Activated T-helper 1 cell treated with anti-CD3 and anti-CD28 coated beads, Interleukin-2, amount 50 U/mL, for 16 hours (primary cell): ENCODE results near the gene FAM78B.

Experiments
- DNase-seq, 2 donors: peaks; one replicate each; pipeline ENCODE4 v3.0.0-alpha.2; 2020; ENCODE audit warnings: low read depth in 1 of 2, low spot score in 1 of 2

Gene FAM78B, protein sequence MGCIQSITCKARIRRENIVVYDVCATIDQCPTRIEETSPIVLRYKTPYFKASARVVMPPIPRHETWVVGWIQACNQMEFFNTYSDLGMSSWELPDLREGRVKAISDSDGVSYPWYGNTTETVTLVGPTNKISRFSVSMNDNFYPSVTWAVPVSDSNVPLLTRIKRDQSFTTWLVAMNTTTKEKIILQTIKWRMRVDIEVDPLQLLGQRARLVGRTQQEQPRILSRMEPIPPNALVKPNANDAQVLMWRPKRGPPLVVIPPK

DNA sequence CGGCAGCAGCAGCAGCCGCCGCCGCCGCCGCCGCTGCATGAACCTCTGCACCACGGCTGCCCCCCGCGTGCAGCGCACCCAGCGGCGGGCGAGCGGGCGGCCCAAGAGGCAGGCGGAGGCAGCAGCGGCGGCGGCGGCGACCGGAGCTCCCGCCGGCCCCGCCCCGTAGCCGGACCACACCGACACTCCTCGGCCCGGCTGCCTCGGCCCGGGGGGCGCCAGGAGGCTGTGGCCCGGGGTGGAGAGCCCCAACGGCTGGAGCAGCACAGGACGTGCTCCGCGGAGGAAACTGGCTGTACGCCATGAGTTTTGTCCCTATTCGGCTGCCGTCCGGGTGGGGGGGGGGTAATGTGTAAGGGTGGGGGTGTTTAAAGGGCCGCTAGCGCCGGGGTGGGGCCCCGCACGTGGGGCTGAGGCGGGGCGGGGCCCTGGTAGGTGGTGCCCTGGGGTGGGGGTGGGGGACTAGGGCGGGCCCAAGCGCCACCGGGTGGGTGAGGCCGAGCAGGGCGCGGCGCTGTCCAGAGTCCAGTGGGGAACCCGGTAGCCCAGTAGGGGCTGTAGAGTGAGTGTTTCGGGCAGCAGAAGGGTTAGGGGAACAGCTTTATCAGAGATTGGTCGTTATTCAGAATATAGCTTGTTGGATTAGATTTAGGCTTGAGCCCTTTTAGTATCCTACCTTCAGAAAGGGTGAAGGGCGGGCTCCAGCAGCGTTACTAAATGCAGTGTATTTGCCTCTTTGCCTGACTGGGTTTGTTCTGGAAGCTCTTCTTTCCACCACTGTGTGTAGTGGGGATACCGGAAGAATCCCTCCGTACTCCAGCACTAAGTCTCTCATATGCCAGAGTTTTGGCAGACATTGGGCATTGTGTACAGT lies at the start of gene FAM78B:
TSS of gene FAM78B (minus strand) at position 304 of the 874 bp plus-strand sequence. CDS start 753 bp downstream, outside the sequence.
- peak; percentile 10 to 32 for DNase-seq

DNA sequence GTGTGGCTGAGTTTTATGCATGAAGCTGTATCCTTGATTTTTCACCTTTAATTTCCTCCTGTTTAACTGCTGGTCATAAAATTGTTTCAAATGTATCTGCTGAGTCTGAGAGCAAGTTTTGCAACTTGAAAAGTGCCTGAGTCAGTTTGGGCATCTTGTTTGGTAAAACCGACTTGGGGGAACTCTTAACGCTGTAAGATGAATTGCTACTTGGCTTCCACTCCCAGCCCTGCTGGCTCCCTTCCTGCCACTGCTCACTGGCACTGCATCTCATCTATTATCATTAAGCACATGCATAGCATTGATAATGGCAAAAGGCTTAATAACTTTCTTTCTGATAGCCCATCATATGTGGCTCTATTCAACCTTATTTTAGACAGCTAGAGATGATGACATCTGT lies 35.7 kb upstream of the FAM78B start:
- no peak for DNase-seq

DNA sequence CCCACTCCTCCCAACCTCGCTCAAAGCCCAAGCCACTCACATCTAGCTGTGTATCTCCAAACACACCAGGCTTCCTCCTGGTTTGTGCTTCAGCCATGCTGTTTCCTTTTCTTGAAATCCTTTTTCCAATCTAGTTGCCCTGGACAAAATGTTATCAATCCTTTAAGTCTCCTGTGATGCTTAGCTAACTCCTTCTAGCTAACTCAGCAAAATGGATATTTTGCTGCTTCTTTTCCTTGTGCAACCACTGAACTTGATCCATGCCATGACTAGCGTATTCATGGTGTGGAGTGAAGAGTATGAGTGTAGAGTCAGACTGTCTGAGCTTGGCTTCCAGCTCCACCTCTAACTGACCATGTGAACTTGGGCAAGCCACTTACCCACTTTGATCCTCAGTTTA lies 33.9 kb upstream of the FAM78B start:
- DNase-seq: no peak

DNA sequence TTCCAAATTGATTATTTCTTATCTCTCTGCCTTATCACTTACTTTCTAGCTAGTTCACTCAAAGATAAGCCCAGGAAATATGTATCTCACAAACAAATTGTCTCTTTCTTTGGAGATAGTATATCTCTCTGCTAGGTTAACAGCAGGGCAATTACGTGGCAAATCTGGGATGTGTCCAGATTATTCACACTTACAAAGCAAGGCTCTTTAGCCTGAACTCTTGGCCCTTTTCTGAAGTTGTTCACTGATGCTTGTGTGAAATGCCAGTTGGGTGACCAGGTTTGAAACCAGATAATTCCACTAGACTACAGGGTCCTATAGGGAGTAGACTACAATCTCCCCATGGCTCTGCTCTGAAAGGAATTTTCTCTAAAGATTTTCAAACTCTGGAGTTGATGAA lies 30.8 kb upstream of the FAM78B start:
- DNase-seq: no peak

DNA sequence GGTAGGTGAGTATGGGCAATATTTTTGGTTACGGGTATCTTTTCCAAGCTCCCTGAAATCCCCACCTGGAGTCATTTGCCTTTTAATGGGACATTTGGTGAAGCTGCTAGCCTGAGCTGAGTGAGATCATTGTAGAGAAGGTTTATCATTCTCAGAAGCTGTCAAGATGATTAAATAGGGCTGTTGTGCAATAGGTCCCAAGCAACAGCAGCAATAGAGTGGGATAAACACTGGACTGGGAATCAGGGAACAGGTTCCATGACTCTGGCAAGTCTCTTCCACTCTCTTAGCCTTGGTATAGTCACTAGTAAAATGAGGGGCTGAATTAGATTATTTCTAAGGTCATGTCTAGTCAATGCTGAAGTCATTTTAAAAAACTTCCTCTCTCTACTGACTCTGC lies 30.3 kb upstream of the FAM78B start:
- no peak for DNase-seq

DNA sequence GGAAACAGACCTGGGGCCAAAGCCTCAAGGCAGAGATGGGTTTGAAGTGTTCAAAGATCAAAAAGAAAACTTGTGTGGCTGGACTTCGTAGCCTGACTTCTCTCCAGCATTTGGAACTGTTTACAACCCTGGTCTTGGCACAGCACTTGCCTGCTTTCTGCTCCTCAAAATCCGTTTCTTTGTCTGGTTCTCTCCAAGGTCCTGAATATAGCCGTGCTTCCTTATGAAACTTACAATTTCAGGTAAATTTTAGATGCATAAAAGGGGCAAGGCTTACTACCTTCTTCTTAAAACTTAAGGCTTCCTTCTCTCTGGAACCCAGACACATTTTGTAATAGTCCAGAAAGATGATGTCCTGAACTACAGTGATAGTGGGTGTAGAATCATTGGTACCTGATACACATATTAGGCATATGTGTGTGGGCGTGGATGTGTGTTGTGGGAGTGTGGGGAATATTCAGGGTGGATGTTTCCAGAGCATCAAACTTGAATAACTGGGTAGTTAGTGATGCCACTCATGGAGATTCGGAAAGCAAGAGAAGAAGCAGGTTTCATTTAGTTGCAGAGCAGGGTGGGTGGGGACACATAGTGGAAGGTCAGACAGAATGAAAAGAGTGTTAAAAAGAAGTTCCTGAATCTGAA lies 26.4 kb upstream of the FAM78B start:
- DNase-seq: no peak

DNA sequence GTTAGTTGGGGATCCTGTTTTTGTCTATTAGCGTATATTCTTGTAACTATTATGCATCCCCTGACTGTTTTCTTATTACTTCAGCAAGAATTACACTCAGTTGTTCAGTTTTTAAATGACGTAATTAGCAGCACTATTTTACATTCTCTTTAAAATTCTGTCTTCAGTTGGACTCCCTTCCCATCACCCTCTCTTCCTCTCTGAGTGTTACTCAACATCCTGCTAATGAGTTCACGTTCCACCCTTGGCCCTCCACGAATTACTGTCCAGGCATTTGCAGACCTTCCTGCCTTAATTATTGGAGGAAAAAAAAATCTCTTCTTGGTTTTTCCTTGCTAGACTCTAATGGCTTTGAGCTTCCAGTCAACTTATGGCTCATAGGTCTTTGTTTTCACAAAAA lies 23.6 kb upstream of the FAM78B start:
- DNase-seq: no peak

DNA sequence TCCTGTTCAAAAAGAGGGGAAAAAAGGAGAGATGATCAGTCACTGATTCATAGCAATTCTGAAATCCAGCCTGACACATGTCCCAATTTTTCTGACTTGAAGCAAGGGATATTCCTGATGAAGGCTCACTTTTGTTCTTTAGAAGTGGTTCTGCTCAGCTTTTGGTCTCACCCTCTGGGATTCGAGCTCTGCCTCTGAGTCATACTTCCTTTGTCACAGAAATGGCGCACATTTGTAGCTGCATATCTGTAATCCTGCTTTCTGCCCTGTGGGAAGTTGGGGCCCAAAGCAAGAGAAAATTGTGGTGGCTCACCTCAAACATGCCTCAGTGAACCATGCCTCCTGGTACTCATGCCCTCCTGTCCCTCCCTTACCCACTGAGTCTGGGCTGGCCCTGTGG lies 22.3 kb upstream of the FAM78B start:
- no peak for DNase-seq

DNA sequence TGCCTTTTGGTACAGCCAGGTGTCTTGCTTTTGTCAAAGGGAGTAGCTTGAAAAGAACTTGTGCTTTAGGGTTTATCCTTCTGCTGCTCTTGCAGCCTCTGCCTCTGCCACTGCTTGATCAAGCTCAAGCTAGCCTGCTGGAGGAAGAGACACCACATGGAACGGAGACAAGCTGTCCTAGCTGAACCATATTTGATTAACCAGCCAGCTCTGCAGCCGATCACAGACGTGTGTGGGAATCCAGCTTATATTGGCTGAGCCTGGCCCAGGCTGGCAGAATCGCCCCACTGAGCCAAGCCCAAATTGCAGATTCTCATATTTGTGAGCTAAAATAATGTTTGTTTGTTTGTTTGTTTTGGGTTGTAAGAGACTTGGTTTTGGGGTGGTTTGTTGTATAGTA lies 18.7 kb upstream of the FAM78B start:
- DNase-seq: no peak

DNA sequence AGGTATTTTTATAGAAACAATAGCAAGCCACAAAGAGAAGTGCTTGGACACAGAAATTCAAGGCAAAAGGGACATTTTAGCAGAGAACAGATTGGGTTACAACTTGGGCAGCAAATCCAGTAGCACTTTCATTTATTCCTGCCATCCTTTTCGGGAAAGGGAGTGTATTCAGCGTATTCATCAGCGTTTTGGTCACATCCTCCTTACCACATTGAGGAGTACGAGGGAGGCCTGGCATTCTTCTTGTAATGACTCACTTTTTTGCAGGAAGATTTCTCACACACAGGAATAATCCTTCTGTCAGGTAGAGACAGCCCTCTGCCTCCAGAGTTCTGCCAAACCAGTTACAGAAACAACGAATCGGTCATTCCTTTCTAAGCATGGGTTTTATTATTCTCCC lies 18.1 kb upstream of the FAM78B start:
- no peak for DNase-seq

DNA sequence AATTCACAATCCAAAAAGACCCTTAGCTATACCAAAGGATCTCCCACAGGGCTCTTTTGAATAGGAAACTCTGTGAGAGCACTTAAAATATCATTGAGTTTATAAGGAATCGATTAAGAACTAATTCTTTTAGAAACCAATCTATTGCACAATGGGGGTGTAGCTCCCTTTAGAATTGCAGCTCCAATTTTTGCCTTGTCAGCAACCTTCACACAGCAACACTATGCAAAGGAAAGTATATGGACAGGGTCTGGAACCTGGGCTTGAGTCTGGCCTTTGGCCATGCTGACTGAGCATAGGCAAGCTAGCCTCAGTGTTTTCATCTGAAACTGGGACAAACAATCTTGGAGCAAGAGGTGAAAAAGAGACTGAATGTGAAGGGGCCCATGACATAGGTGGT lies 17.2 kb upstream of the FAM78B start:
- DNase-seq: no peak

DNA sequence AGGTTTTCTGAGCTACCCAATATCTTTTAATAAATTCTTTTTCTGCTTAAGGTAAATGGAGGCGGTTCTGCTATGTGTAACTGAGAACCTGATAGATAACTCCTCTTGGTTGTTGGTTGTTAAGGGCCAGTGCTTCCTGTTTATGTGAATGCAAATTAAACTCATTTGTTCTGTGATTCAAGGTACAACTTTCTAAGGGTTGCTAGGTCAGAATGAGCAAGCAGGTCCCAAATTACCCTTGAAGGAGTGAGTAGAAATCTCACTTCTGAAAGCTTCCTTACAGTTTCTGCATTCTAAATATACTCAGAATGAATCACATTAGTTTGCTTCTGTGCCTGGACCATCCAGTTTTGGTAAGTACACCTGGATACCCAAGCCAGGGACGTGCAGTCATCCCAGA lies 15.5 kb upstream of the FAM78B start:
- DNase-seq: no peak

DNA sequence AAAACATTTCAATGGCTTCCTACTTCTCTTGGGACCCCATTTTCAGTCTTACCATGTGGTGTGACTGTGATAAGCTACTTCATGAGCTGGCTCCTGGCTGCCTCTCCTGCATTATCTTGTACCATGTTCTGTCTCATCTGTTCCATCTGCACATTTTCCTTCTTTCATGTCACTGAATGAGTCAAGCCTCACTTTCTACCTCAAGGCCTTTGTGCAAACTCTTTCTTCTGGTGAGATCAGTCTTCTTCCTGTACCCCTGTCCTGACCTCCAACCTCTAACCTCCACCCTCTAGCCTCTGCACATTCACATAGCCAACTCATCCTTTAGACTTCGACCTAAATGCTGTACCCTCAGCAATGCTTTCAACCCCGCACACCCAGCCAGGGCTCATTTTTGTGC lies 9.6 kb upstream of the FAM78B start:
- DNase-seq: no peak

DNA sequence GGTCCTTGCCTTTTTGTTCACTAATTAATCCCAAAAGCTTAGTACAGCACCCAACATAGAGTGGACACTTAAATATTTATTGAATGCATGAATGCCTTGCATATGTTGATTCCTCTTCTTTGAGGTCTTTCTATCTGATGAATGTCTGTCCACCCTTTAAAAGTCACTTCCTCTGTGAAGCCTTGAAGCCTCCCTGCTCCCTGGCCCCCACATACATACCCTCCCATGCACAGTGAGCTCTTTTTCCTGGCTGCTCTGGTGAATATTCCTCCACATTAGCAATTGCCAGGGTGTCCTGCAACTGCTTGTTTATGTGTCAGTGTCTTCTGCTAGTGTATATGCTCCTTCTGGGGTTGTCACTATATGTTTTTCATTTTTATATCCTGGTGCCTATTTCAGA lies 8.2 kb upstream of the FAM78B start:
- no peak for DNase-seq

DNA sequence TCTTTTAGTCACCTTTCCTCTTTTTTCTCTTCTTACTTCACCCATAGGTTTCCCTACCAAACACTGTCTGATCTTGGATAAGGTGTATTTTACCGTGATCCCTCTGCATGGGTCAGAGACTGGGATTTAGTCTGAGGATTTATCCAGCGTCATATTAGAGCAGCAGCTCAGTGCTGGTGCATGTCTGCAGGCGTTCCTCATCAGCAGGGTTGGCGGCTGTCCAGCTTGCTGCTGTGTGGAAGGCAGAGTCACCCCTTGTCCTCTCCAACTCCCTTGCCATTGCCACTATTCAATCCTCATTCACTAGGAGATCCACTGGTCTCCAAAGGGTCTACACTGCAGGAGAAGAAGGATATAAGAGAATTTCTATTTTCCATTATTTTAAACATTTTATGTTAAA lies 7.3 kb upstream of the FAM78B start:
- DNase-seq: no peak

DNA sequence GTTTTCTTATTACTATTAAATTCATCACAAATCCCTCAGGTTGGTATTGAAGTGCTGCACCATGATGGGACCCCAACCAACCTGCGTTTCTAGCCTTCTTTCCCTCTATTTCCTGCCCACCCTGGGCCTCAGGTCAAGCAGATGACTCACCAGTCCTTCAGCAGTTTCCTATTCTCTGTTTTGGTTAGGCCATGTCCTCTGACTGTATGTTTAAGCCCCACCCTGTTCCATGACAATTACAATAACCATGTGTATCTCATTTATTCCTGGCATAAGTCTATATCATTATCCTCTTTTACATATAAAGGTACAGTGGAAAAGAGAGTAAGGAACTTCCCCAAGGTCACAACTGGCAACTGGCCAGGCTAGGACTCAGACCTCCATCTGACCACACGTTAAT lies 5.3 kb upstream of the FAM78B start:
- DNase-seq: no peak

DNA sequence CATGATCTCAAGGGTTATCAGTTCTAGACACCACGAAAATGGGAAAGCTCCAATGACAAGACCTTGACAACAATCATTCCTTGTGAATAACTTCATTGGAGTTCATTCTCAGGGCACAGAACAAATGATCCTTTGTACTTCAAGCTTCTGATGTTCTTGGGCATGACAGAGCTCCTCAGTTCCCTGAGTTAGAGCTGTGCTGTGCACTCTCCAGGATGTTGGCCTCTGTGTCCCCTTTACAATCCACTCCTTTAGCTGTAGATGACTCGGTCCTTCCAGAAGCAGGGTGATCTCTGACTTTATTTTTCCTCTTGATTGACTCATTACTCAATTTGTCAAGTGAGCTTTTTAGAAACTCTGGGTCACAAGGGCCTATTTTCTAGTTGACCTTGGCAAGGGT lies 3.9 kb upstream of the FAM78B start:
- no peak for DNase-seq

DNA sequence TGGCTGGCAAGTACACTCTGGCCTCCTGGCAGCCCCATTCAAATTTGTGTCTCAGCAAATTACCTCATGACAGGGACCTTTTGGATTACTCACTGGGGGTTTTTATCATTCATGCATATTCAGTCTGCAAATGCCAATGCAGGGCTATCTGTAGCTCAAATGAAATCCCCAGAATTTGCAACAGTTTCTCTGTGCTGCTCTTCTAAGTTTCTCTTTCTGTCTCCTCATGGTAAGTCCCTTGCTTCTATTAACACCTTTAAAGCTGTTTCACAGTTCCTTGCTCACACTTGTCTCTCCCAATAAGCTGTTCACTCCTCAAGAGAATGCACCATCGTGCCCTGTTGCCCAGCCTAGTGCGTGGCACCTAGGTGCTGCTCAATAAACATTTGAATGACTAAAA lies 3.3 kb upstream of the FAM78B start:
- no peak for DNase-seq

DNA sequence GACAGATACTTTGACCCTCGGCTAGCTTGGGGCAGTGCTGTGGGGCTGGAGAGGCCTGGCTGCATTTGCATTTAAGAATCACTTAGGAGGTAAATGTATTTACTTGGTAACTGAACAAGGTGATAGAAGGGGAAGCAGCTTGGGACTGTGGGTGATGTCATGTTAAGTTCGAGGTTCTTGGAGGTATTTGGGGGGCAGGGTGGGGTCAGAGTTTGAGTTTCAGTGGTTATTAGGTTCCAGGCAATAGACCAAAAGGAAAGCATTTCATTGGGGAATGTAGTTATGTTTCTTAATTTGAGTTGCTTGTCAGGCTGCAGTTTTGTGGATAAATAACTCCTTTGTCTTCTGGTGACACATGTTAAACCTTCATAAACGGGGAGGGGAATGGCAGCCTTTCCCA lies 2.4 kb upstream of the FAM78B start:
- DNase-seq: no peak

DNA sequence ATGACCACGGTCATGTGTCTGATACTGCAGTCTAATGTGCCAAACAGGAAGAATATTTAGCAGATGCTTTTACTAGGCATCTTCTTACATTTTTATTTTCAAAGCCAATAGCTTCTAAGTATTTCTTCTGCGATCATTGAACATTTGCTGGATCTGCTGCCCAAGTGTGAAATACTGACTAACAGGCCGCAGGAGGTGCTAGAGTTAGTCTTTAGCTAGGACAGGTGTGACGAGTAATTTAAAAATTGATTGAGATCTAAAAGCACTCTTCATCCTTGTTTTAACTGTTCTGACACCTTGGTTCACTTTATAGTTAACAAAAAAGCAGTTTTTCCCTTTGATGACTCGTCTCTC lies 748 bp upstream of the FAM78B start:
- no peak for DNase-seq

DNA sequence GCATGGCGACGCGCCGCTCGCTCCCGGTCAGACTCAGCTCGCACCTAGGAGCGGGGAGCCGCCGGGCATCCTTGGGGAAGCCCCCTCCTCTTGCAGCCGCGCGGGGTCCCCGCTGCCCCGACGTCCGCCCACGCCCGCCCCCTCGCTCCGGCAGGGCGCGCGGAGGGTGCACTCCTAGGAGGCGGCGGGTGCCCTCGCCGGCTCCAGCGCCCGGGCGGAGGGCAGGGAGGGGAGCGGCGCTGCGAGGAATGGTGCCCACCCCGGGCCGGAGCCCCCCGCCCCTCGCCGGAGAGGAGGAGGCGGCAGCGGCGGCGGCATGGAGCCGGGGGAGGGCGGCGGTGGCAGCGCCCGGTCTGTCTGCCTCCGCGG lies 488 bp downstream of the FAM78B start:
- DNase-seq: no peak

DNA sequence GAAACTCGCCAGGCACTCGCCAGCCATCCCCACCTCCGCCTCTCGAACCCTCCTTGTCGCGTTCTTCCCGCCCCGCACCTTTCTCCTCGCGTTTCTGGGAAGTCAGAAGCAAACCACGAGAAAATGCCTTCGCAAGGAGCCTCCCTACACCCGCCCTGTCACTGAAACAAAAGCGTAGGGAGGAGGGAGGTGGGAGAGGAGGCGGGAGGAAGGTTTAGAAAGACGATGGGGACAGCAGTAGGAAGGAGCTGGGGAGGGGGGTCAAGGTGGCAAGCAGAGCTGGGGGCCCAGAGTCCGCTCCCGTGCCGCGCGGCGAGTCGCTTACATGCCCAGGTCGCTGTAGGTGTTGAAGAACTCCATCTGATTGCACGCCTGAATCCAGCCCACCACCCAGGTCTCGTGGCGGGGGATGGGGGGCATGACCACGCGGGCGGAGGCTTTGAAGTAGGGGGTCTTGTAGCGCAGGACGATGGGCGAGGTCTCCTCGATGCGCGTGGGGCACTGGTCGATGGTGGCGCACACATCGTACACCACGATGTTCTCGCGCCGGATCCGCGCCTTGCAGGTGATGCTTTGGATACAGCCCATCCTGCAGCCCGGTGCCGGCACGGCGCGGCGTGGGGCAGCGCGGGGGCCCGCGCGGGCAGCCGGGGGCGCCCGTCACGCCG lies 1.0 kb downstream of the FAM78B start:
- no peak for DNase-seq
